Activated effector memory CD4-positive, alpha-beta T cell treated with Interleukin-2 at 50 U/mL for 16 hours (primary cell): Measurements from ENCODE around the gene IGFBP7.

Experiments
- DNase-seq: peaks from one replicate; pipeline ENCODE4 v3.0.0-alpha.2; 2020

Gene IGFBP7

DNA sequence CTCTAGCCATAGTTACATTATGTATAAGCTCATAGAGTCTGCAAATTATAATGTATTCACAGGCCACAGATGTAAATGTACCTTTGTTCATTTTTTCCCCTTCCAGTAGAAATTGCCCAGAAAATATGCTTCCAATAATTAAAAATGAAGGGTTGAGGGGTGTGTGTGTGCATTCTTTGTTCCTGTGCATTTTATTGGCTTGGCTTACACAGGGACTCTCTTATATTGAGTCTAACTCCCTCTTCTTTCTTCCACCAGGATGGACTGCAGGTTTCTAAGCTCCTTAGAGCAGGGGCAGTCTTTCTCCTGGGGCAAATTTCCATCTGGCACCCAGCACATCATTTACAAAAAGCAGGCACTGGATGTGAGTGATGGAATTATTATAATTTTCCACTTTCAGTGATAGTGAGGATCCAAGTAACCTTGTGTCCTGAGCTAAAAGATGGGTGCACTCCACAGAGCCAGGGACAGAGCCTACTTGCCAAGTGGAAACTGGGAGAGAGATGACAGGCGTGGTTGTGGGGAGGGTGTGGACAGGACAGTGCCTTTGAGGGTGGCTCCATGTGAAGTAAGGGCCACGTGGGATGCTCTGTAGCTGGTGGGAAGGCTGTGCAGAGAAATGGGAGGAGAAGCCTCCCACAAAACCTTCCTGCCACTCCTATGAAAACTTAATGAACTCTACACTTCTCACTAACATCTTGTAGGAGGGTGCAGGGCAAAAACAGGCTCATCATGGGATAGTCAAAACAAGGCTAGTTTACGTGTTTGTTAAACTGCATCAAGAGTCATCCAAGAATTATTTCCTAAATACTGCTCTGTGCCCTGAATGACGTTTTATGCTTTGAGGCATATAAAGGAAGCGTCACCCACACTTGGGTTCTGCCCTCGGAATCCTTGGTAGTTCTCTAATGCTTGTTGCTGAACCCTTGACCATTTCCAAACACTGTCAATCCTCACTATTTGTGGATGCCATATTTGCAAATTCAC, 16.0 kb downstream of the IGFBP7 start:
- DNase-seq, result no peak

DNA sequence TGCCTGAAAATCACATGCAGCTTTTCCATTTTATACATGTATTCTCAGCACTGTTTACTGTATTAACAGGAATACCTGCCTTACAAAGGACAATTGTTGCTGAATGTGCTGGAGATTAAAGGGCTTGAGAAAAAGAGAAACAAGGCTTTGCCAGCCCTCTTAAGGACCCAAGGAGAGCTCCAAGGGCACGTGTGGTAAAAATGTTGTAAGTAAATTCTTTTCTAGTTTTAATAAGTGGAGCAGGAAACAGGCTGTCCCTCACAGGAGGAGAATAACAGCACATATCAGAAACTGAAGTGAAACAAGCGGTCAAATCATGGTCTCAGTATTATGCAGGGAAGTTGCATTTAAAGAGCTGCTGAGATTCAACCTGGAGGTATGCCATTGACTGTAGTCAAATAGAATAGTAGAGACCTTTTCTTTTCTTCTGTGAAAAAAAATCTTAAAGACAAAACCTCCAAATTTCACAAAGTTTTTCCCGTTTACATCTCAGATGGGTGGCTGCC, 18.5 kb downstream of the IGFBP7 start:
- DNase-seq, result no peak

DNA sequence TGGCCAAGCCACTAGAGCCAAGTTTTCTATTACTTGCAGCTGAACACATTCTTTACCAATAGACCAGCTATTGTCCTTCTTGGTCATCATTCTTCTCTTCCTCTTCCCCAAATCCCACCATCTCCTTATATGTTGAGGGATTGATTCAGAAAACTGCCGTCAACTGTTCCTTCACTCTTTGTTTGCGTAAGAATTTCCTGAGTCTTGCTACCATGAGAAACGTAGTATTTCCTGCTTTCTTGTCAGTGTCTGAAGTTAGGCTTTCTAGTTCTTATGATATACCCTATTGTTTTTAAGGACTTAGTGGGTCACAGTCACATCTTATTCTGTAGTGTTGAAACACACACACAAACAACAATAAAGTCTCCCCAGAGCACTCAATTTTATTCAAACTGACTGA, 20.1 kb downstream of the IGFBP7 start:
- no peak for DNase-seq

DNA sequence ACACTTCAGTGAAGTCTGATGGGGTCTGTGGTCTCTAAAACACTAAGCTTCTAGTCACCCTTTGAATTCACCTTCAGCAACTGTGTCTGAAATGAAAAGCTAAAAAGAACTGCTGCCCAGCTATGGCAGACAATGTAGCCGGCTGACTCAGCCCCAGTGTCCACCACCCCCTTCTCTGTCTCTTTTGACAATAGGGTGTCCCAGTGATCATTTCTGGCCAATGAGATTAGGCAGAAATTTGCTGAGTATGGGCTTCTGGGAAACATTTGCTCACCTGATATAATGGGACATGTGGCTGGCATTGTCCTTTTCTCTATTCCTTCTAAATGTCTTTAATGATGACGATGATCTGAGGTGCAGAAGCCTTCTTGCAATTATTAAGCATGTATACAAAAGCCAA, 20.6 kb downstream of the IGFBP7 start:
- DNase-seq, result no peak

DNA sequence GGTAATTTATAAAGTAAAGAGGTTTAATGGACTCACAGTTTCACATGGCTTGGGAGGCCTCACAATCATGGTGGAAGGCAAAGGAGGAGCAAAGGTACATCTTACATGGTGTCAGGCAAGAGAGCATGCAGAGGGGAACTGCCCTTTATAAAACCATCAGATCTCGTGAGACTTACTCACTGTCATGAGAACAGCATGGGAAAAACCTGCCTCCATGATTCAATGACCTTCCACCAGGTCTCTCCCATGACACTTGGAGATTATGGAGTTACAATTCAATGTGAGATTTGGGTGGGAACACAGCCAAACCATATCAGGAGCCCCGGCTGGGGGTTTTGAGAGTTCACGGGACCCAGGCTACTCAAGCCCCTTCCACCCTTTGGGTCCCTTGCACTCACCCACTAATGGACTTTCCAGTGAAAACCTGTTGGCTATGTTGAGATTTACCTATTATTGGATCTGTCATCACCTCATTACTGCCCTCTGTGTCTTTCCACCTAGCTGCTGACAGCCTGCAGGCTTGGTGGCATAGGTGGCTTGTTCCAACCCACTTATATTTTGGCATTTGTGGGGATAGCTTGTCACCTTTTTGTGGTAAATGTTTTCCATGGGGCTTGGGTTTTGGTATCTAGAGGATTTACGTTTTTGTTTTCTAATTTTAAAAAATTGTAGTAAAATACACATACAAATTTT, 24.0 kb downstream of the IGFBP7 start:
- DNase-seq, result no peak

DNA sequence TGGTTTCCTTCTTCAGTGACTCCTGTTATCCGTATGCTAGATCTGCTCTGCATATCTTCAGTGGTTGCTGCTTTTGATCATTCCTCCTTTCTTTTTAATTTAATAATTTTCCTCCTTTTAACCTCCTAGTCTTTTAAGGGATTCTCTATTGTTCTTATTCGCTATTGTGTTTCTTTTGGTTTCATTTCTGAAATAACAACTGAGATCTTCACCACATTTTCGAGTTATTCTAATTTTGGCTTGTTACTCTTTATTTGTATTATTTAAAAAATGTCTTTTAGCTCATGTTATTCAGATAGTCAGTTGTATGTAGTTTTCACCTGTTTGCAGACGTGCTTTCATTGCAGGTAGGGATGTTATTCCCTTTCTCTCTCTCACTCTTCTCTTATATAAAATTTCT, 24.9 kb downstream of the IGFBP7 start:
- DNase-seq, result no peak

DNA sequence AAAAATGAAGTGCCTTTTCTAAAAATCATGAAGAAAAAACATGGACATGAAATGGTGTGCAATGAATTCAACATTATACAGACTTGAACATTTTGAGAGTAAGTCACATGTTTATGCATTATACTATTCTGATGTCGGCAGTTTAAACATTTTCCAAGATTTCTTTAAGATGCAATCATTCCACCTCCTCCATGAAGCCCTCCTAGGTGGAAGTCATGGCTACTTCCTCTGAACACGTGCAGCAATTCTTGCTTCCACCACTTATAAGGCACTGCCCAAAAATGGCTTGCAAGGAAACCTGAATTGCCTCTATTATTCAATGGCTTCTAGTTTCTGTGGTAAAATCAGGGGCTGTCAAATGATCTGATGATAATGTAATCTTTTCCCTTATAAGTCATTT, 25.8 kb downstream of the IGFBP7 start:
- DNase-seq, result no peak

DNA sequence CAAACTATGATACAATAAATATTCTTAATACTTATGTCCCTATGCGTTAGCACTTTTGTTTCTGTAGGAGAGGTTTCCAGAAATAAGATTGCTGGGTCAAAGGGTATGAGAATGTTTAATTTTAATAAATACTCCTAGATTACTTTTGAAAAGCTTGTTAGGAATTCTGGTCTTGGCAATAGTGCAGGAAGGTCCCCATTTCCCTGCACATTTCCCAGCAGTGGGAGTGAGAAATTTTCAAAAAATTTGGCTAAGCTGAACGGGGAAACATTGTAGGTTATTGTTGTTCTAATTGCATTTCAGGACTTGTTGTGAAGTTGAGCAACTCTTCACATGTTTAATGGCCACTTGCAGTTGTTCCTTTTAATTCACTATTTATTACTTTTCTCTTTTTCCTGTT, 27.1 kb downstream of the IGFBP7 start:
- DNase-seq, result no peak

DNA sequence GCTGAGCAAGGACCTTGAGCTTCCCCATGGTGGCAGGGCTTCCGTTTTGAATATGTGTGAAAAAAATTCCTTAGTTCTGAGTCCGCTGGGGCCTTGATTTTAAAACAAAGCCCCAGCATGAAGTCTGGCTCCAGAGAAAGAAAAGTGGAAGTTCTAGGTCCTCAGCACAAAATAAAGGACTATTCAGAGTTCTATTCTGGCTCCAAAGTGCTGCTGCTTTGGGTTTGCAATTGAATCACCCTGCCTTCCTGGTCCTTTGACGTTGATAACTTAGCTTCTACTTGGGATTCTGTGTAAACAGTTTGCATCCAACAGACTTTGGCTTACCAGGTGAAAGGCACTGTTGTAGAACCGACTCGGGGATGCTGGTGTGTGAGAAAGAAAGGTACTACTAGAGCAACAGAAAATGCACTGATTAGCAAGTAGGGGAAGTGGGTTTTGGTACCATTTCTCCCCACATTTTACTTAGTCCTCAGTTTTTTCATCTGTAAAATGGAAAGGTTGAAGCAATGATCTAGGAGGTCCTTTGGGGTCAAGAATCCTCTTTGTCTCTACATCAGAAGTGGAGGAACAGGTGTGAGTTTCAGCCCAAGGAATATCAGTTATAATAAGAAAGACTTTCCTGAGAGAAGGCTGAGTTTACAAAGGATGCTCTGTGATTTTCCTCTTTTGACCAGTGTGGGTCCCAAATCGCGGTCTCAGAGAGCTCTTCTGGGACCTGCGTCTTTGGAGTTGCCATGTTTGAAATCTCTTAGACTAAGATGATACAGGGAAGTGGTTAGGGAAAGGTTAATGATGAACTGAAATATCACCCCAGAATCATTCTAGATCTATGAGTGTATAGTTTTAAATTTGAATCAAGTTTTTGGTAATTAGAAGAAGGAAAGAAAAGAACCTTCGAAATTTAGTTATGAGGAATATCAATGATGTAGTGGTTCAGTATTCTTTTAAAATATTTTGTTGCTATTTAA, 28.2 kb downstream of the IGFBP7 start:
- DNase-seq, result no peak

DNA sequence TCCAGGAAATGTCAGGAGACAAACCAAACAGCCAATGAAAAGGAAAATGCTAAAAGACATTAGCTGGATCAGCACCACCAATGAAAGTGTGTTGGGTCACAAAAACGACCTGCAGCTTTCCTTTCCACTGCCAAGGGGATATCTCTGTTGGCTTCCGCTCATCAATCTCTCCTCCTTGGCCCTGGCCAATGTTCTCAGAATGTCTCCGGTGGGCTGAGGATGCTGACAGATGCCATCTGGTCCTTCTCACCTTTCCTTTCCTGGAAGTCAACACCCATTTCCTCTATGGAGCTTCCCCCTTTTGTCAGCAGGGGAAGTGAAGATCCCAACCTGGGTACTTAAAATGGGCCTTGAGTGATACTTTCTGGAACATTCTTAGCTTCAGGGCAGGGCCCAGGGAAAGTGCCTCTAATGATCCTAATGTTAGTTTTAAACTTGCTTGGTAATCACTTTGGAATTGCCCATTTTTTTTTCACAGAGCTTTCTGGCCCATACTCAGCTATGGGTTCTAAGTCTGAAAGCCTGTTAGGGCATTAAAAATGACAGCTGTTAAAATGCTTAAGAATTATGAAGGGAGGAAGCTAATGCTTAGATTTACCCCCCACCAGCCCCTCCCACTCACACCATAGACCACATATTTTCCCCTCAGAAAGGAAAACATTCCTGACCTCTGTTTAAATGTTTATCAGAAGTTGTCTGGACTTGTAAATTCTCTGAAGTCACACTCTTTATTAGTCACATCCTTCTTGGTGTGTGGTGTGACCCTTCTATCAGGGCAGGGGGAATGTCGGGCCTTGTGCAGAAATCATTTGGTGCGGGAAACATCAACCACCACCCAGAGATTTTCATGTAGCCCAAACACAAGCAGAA, 29.2 kb downstream of the IGFBP7 start:
- no peak for DNase-seq

DNA sequence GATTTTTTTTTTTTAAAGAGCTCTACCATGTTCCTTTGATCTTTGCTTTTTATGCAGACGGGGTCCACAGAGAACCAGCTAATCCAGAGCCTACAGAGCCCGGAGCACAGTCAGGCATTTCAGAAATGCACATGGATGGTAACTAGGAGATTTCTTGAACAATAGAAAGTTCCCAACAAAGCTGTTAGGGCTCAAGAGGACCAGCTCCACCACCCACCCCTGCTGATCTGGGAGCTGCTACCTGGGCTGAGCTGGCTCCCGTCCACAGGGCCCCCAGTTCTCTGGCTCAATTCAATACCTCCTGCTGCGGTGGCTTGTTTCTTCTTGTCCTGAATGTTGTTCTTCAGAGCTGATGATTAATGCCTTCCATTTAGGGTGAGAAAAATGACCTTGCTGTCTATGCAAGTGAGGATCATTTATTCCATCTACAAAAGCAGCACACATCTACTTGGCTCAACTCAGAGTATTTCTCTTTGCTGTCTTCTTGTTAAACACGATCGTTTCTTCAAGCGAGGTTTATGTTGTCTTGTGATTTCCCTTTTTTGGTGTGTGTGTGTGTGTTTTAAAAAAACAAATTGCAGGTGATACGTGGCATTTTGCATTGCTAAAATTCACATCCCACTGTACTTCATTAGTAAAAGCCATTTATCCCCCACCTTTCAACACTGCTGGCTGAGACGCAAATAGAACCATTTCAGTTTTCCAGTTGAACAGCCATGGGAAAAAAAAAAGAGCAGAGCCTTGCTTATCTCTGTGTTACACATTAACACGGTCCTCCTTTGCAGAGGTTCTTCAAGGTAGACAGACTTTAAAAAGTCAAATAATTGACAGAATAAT, 31.3 kb downstream of the IGFBP7 start:
- no peak for DNase-seq

DNA sequence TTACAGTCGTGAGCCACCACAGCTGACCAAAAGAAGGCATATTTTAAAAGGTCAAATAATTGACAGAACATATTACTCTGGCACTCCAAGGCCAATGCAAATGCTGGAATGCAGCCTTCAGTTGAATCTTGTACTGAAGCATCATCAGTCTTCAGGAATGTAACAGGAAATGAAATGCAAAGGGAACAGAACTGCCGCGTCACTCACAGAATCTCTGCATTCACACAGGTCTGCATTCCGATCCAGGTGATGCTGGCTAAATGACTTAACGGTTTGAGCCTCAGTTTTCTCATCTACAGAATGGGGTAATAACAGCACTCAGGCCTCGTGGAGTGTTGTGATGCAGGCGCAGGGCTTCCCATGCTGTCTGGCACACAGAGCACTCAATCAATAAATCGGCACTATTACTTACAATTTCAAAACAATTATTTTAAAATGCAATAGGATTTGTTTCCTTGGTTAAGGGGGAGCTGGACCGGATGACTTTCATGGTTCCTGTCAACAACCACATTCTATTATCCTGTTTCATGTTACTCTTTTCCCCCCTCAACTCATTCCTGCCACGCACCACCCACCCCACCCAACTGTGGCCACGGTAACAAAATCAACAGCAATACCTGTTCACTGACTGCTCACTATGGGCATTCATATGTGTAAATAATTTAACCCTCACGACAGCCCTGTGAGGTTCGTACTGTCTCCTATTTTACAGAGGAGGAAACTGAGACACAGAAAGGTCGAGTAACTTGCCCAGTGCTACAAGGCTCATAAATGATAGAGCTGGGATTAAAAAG, 32.4 kb downstream of the IGFBP7 start:
- no peak for DNase-seq

DNA sequence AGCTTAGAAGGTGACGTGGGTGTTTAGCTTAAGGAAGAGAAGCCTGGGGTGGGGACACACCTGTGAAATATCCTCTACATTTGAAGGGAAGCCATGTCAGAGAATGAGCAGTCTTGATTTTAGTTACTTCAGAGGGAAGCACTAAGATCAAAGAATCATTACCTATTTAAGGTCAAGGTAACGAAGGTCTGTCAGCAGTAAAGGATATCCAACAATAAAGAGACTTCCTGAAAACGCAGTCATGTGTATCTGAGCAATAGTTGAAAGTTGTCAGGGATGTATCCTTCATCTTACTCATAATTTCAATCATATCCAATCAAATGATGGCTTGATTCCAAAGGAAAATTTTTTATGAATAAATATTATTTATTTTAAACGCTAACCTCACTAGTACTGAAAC, 33.5 kb downstream of the IGFBP7 start:
- DNase-seq, result no peak

DNA sequence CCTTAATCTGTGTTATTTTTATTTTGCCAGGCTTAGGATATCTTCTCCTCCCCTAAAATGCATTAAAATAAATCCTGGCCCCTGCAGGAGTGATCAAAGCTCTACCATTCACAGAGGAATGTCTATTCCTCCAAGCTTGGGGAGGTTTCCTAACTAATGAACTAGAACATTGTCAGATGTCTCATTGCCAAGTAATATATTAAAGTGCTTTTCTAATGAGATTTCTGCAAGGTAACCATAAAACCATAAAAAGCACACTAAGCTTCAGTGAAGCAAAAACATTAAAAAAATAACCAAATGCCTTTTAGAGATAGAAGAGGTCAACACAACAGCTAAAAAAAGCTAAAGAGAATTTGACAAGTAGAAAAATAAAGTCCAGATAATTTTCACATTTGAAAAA, 34.8 kb downstream of the IGFBP7 start:
- DNase-seq, result no peak

DNA sequence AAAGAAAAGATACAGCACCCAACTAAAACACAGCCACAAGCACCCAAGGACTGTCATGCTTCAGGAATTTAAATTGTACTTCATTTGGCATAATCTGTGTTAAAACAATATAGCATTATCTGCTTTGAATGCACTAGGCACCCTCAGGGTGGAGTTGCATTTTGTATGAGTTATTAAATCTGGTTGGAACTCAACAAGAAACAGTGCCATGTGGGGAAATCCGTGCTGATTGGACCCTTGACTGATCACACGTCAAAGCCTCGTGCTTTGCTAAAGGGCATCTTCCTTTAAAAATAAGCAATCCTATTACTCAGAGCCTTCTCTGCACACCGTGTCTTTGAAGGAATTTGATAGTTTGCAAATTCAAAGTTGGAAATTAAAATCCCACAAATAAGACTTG, 35.4 kb downstream of the IGFBP7 start:
- no peak for DNase-seq

DNA sequence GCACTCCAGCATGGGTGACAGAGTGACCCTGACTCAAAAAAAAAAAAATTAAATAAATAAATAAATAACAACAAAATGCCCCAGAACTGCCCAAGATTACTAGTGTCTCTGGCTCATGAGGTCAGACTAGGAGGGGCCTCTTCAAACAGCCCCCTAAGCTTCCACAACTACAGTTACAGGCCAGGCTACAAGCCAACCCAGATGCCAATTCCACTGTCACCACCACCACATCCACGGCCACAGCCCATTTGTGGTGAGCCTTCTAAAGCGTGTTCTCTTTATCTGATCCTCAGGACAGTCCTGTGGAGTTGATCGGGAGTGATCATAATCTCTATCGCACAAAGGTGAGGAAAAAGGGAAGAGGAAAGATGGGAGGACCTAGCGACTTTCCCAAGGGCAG, 36.6 kb downstream of the IGFBP7 start:
- no peak for DNase-seq

DNA sequence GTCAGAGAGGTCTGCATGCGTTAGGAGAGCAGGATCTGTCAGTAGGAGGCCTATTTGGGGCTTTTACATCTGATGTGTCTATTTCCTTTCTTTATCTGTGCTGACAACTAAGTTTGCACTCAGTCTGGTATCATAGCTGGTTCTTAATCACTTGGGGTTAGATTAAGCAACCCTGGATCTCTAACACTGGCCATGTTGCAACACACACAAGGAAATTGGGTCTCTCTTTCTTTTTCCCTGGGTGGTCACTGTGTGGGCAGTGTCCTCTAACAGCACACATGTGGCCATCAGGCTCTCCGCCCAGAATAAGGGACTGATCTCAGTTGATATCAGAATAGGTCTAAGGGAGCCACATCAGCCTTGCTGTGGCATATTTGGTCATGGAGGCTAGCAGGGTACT, 38.9 kb downstream of the IGFBP7 start:
- no peak for DNase-seq

DNA sequence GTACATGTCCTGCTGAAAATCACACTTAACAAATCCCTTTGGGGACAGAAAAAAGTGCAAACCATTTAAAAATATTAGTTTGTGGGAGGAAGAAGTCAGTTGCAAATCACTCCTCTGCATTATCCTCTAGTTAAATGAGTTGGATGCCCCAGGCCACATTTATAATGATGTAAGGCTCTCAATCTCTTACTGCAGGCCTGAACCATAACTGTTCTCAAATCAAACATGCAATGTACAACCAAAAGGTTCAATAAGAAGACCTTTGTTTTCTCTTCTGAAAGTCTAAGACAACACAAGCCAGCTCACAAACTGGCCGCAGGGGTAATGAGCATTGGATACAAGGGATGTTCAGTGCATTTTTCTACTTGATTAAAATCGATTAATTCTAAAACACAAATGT, 39.7 kb downstream of the IGFBP7 start:
- DNase-seq, result no peak

DNA sequence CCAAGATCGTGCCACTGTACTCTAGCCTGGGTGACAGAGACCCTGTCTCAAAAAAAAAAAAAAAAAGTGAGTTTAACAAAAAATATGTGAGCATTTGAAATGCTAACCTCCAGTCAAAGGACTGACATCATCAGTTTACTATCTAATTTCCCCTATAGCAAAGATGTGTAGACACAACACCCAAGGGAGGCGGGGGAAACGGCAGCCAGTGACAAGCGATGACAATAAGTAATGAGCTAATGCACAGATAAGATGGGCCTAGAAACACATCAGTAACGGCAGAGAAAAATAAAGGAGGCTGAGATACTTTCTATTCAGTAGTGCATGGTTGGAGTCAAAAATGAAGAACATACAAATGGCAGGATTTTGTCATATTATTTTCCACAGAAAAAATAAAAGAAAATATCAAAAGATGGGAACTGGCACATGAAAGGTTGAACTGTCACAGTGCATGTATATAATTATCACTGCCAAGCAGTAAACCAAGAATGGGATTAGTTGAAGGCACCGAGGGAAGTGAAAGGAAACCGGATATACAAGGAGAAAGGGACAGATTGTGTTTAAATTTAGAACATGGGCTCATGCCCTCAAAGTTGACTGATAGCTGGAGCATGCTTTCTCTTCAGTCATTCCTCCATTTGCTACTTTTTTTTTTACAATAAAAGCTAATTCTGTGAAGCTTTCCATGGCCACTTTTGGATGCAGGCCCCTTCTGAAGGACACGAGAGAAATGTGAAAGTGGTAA, 41.8 kb downstream of the IGFBP7 start:
- DNase-seq, result no peak
